Ascending aorta (tissue), 2 donors: Measurements from ENCODE around the gene STK33. TPM values are rescaled to one million over a fixed set of nuclear protein-coding genes. Genes with fewer than 3 reads are reported as not detected.
"Not testable (repeated sequence)": the region's sequence is repeated elsewhere in the genome, so short reads cannot be mapped to it uniquely, and the experiment has no call there.

Experiments used
- DNase-seq, 2 donors: peaks; one replicate each; pipeline ENCODE4 v3.0.0-alpha.2; 2019; ENCODE audit warnings: low spot score in 2 of 2
- H3K27ac ChIP-seq, 2 donors: fragments of 200-600 bp; sonication (generic); one replicate each; pipeline ENCODE4 v1.5.1; 2016 to 2017; ENCODE audit warnings: mild to moderate bottlenecking in 1 of 2
- H3K27me3 ChIP-seq: fragments of 200-600 bp; sonication (generic); one replicate; pipeline ENCODE4 v1.5.1; 2017
- H3K36me3 ChIP-seq, 2 donors: fragments of 200-600 bp; sonication (generic); one replicate each; pipeline ENCODE4 v1.5.1; 2016
- H3K4me1 ChIP-seq, 2 donors: fragments of 200-600 bp; sonication (generic); one replicate each; pipeline ENCODE4 v1.5.1; 2016 to 2017; ENCODE audit warnings: mild to moderate bottlenecking in 1 of 2
- H3K4me3 ChIP-seq, 2 donors: fragments of 200-600 bp; sonication (generic); one replicate each; pipeline ENCODE4 v1.5.1; 2016 to 2017; ENCODE audit warnings: mild to moderate bottlenecking in 1 of 2
- H3K9me3 ChIP-seq, 2 donors: fragments of 200-600 bp; sonication (generic); one replicate each; pipeline ENCODE4 v1.5.1; 2016
- CTCF ChIP-seq, 3 experiments: fragments of 200-600 bp in 2 of 3; fragments of 450-650 bp in 1 of 3; sonication (generic) in 2 of 3; IDR thresholded peaks; one replicate each; pipeline ENCODE4 v1.5.1; 2016 to 2019; ENCODE audit warnings: antibody characterized with exemption in 3 of 3, mild to moderate bottlenecking in 1 of 3, moderate library complexity in 1 of 3
- intact Hi-C: fragments of 100-400 bp; cut with DNase I; formaldehyde crosslinking; loops from one replicate; pipeline ENCODE4 v1.15.1; 2023
- total RNA-seq: library from RNA; depleted of rRNA; stranded (reverse); fragments of >200 nt; gene quantifications from one replicate; pipeline ENCODE4 v1.1.0, GENCODE V29; 2016

The STK33 gene
- total RNA-seq, 1 donor from 2014 or later = not detected

GRCh38 chr11:8488395-8488794 lies 105.6 kb downstream of the STK33 start:
- Histone ChIP-seq H3K27me3 (no peaks in the 10 kb centered on the region), H3K27ac (no peak overlapping the region), H3K4me3 (no peak overlapping the region), H3K36me3 (no peaks in the 10 kb centered on the region), H3K4me1 (no peaks in the 10 kb centered on the region), H3K9me3 (no peaks in the 10 kb centered on the region)
- DNase-seq = no peak
- intact Hi-C loops = no loop called here
- TF ChIP-seq CTCF (IDR thresholded peaks at IDR 0.05) = no peak

GRCh38 chr11:8487261-8487660 lies 106.8 kb downstream of the STK33 start:
- TF ChIP-seq CTCF (IDR thresholded peaks at IDR 0.05) = no peak
- no peak for DNase-seq
- H3K27ac ChIP-seq = no peak overlapping the region
- no peaks in the 10 kb centered on the region for H3K4me1 ChIP-seq
- no peaks in the 10 kb centered on the region for H3K27me3 ChIP-seq
- H3K36me3 ChIP-seq = no peaks in the 10 kb centered on the region
- H3K4me3 ChIP-seq = no peak overlapping the region
- intact Hi-C loops = no loop called here
- no peaks in the 10 kb centered on the region for H3K9me3 ChIP-seq

- Histone ChIP-seq H3K4me1 (no peaks in the 10 kb centered on the region), H3K9me3 (no peaks in the 10 kb centered on the region), H3K36me3 (no peaks in the 10 kb centered on the region), H3K4me3 (no peak overlapping the region), H3K27ac (no peak overlapping the region), H3K27me3 (no peaks in the 10 kb centered on the region)
- no peak for DNase-seq
- no peak for TF ChIP-seq CTCF (IDR thresholded peaks at IDR 0.05)
- intact Hi-C loops = no loop called here
These were observed 109.8 kb downstream of the STK33 start for GRCh38 chr11:8484251-8484650.

GRCh38 chr11:8480858-8481257 lies 113.2 kb downstream of the STK33 start:
- Histone ChIP-seq H3K27ac (no peak overlapping the region), H3K36me3 (no peaks in the 10 kb centered on the region), H3K4me1 (no peaks in the 10 kb centered on the region), H3K4me3 (no peak overlapping the region), H3K9me3 (no peaks in the 10 kb centered on the region), H3K27me3 (no peaks in the 10 kb centered on the region)
- TF ChIP-seq CTCF (IDR thresholded peaks at IDR 0.05) = no peak
- no peak for DNase-seq
- intact Hi-C loops = no loop called here

- H3K36me3 ChIP-seq = no peaks in the 10 kb centered on the region
- H3K9me3 ChIP-seq = no peaks in the 10 kb centered on the region
- no peak for DNase-seq
- H3K4me1 ChIP-seq = no peaks in the 10 kb centered on the region
- intact Hi-C loops = no loop called here
- no peaks in the 10 kb centered on the region for H3K27me3 ChIP-seq
- no peak for TF ChIP-seq CTCF (IDR thresholded peaks at IDR 0.05)
- no peak overlapping the region for H3K27ac ChIP-seq
- H3K4me3 ChIP-seq = no peak overlapping the region
These were observed 116.3 kb downstream of the STK33 start for GRCh38 chr11:8477680-8478079.

GRCh38 chr11:8477151-8477550 lies 116.9 kb downstream of the STK33 start:
- no peak for TF ChIP-seq CTCF (IDR thresholded peaks at IDR 0.05)
- no peak overlapping the region for H3K4me3 ChIP-seq
- H3K36me3 ChIP-seq = no peaks in the 10 kb centered on the region
- H3K27ac ChIP-seq = no peak overlapping the region
- no peaks in the 10 kb centered on the region for H3K27me3 ChIP-seq
- no peak for DNase-seq
- no peaks in the 10 kb centered on the region for H3K9me3 ChIP-seq
- intact Hi-C loops = no loop called here
- H3K4me1 ChIP-seq = no peaks in the 10 kb centered on the region

- H3K27me3 ChIP-seq, H3K27ac ChIP-seq, H3K4me1 ChIP-seq, intact Hi-C loops, DNase-seq, H3K4me3 ChIP-seq, H3K9me3 ChIP-seq, H3K36me3 ChIP-seq: not testable (repeated sequence)
These were observed 126.2 kb downstream of the STK33 start for GRCh38 chr11:8467806-8468205.

GRCh38 chr11:8467356-8467755 lies 126.7 kb downstream of the STK33 start:
- H3K4me3 ChIP-seq, H3K9me3 ChIP-seq, H3K27ac ChIP-seq, H3K27me3 ChIP-seq, DNase-seq, H3K36me3 ChIP-seq, H3K4me1 ChIP-seq, intact Hi-C loops: not testable (repeated sequence)

GRCh38 chr11:8466884-8467283 lies 127.1 kb downstream of the STK33 start:
- H3K27ac ChIP-seq, H3K36me3 ChIP-seq: not testable (repeated sequence)

More at GRCh38 chr11:8466884-8467283, 127.1 kb downstream of the STK33 start:
- H3K27me3 ChIP-seq, H3K4me3 ChIP-seq, DNase-seq, H3K4me1 ChIP-seq, intact Hi-C loops, H3K9me3 ChIP-seq: not testable (repeated sequence)
